Astrocyte of the cerebellum (primary cell): Measurements from ENCODE around the gene ARHGAP10.

Source experiments
- DNase-seq: peaks from one replicate; pipeline ENCODE4 v3.0.0-alpha.2; 2011; ENCODE audit warnings: low read depth
- H3K4me3 ChIP-seq: 2 replicates; pipeline ENCODE4 v1.5.1; 2011; ENCODE audit warnings: mild to moderate bottlenecking, low read depth, low read length, moderate library complexity
- CTCF ChIP-seq: IDR thresholded peaks from 2 replicates; pipeline ENCODE4 v1.5.1; 2012; ENCODE audit warnings: low read length, low read depth, moderate library complexity, mild to moderate bottlenecking; ENCODE audit errors: missing control alignments
- in situ Hi-C: cut with HindIII; loops from 2 replicates; pipeline ENCODE4 v1.10.0; 2017; ENCODE audit warnings: low sequenced_read_pairs

The ARHGAP10 gene

GRCh38 chr4:147815741-147816140 lies 83.9 kb downstream of the ARHGAP10 start:
- TF ChIP-seq CTCF, result no peak
- in situ Hi-C loops, result no loop called here
- H3K4me3 ChIP-seq, result no peak overlapping the region
- no peak for DNase-seq

- H3K4me3 ChIP-seq, result no peak overlapping the region
- in situ Hi-C loops, result no loop called here
- no peak for TF ChIP-seq CTCF
- DNase-seq, result no peak
These were observed 84.7 kb downstream of the ARHGAP10 start for GRCh38 chr4:147816382-147817254.

- no peak overlapping the region for H3K4me3 ChIP-seq
- in situ Hi-C loops, result no loop called here
- DNase-seq, result no peak
- no peak for TF ChIP-seq CTCF
These were observed 89.1 kb downstream of the ARHGAP10 start for GRCh38 chr4:147820975-147821374.

GRCh38 chr4:147821555-147821954 lies 89.7 kb downstream of the ARHGAP10 start:
- no peak for DNase-seq
- no peak for TF ChIP-seq CTCF
- H3K4me3 ChIP-seq, result no peak overlapping the region
- in situ Hi-C loops, result no loop called here

- in situ Hi-C loops, result no loop called here
- no peak overlapping the region for H3K4me3 ChIP-seq
- DNase-seq, result no peak
- no peak for TF ChIP-seq CTCF
These were observed 90.2 kb downstream of the ARHGAP10 start for GRCh38 chr4:147822128-147822527.

- DNase-seq, result no peak
- in situ Hi-C loops, result no loop called here
- TF ChIP-seq CTCF, result no peak
- no peak overlapping the region for H3K4me3 ChIP-seq
These were observed 91.2 kb downstream of the ARHGAP10 start for GRCh38 chr4:147823130-147823529.
